ENCODE results near the gene MUC12. TPM values are rescaled to one million over a fixed set of nuclear protein-coding genes. Genes with fewer than 3 reads are reported as not detected.
"Not testable (repeated sequence)": the region's sequence is repeated elsewhere in the genome, so short reads cannot be mapped to it uniquely, and the experiment has no call there.

The MUC12 gene
- total RNA-seq, 4 donors from 2014 or later = 1.4 TPM; not detected in 3

DNA sequence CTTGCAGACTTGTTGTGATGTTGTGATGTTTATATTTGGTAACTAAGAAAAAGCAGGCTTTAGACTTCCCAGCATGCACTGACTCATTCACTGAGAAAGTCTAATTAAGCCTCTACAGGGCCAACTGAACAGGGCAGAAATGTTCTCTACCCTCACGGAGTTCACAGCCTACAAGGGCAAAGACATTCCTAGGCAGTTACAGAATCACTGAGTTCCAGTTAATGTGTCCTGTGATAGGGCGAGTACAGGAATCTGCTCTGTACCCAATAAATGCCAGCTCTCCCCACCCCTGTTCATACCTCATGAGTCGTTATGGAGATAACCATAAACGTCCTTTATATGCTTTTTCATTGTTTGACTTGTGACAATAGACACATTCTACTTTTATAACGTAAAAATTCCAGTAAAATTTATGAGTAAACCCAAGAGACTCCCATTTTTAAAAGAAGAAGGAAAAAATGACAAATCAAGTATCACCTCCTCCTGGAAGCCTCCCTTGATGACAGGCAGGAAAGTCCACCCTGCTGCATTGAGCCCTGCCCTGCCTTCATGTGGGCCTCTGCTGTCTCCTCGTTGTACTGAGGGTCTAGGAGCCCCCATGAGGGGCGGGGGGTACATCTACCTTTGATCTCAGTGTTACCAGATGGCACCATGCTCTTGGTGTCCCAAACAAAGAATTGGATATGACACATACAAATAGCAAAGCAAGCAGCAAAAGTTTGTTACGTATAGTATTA is 14.3 kb downstream of the MUC12 start:
- no peak for TF ChIP-seq POLR2A (IDR thresholded peaks at IDR 0.05)
- TF ChIP-seq, protein P1, sequence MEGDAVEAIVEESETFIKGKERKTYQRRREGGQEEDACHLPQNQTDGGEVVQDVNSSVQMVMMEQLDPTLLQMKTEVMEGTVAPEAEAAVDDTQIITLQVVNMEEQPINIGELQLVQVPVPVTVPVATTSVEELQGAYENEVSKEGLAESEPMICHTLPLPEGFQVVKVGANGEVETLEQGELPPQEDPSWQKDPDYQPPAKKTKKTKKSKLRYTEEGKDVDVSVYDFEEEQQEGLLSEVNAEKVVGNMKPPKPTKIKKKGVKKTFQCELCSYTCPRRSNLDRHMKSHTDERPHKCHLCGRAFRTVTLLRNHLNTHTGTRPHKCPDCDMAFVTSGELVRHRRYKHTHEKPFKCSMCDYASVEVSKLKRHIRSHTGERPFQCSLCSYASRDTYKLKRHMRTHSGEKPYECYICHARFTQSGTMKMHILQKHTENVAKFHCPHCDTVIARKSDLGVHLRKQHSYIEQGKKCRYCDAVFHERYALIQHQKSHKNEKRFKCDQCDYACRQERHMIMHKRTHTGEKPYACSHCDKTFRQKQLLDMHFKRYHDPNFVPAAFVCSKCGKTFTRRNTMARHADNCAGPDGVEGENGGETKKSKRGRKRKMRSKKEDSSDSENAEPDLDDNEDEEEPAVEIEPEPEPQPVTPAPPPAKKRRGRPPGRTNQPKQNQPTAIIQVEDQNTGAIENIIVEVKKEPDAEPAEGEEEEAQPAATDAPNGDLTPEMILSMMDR (IDR thresholded peaks at IDR 0.05 in 4 of 5, conservative IDR thresholded peaks at IDR 0.05 in 1 of 5) = no peak
- intact Hi-C loops (cut with DNase I; ENCODE audit: low total_unique reads) = no loop called here
- Histone ChIP-seq H3K36me3 (no peaks in the 10 kb centered on the region), H3K27me3 (no peaks in the 10 kb centered on the region), H3K27ac (no peak overlapping the region), H3K4me3 (no peak overlapping the region), H3K9me3 (no peaks in the 10 kb centered on the region), H3K4me1 (no peaks in the 10 kb centered on the region)
- ATAC-seq (no peak), DNase-seq (no peak)
- in situ Hi-C loops (cut with MboI; ENCODE audit: low sequenced_read_pairs in 4 of 4) = no loop called here

DNA sequence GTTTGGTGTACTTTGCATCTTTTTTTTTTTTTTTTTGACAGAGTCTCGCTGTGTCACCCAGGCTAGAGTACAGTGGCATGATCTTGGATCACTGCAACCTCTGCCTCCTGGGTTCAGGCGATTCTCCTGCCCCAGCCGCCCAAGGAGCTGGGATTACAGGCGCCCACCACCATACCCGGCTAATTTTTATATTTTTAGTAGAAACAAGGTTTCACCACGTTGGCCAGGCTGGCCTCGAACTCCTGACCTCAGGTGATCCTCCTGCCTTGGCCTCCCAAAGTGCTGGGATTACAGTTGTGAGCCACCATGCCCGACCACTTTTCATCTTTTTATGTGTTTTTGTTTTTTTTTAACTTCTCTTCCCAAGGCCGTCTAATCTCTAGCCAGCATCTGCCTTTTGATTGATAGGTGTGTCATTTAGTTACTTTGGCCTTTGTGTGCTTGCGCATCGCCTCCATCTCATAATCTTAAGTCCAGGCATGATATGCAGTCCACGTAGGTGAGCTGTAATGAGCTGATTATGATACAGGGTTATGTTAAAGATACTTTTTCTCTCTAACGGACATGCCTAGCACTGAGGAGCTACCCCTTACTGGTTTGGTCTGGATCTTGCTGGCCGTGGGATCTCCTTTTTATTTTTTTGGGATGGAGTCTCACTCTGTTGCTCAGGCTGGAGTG is 15.0 kb downstream of the MUC12 start:
- H3K27me3 ChIP-seq; in situ Hi-C loops (cut with MboI; ENCODE audit: low sequenced_read_pairs in 4 of 4); H3K4me3 ChIP-seq; DNase-seq; H3K9me3 ChIP-seq; H3K36me3 ChIP-seq; intact Hi-C loops (cut with DNase I; ENCODE audit: low total_unique reads); H3K4me1 ChIP-seq; ATAC-seq; H3K27ac ChIP-seq: not testable (repeated sequence)

DNA sequence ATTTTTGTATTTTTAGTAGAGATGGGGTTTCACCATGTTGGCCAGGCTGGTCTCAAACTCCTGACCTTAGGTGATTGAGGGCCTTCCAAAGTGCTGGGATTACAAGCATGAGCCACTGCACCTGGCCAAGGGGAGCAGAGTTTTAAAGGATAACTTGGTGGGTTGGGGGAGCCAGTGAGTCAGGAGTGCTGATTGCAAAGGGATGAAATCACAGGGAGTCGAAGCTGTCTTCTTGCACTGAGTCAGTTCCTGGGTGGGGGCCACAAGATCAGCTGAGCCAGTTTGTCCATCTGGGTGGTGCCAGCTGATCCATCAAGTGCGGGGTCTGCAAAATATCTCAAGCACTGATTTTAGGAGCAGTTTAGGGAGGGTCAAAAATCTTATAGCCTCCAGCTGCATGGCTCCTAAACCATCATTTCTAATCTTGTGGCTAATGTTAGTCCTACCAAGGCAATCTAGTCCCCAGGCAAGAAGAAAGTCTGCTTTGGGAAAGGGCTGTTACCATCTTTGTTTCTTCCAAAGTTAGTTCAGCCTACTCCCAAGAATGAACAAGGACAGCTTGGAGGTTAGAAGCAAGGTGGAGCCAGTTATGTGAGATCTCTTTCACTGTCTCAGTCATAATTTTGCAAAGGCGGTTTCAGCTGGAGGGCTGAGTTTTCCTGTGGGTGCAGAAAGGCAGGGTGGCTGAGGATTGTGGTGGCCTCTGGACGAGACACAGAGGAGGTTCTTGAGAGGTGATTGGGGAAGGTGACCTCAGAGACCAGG is 15.8 kb downstream of the MUC12 start:
- in situ Hi-C loops (cut with MboI; ENCODE audit: low sequenced_read_pairs in 4 of 4); ATAC-seq; H3K4me1 ChIP-seq; H3K27ac ChIP-seq; H3K36me3 ChIP-seq; DNase-seq; H3K4me3 ChIP-seq; H3K27me3 ChIP-seq; intact Hi-C loops (cut with DNase I; ENCODE audit: low total_unique reads); H3K9me3 ChIP-seq: not testable (repeated sequence)

DNA sequence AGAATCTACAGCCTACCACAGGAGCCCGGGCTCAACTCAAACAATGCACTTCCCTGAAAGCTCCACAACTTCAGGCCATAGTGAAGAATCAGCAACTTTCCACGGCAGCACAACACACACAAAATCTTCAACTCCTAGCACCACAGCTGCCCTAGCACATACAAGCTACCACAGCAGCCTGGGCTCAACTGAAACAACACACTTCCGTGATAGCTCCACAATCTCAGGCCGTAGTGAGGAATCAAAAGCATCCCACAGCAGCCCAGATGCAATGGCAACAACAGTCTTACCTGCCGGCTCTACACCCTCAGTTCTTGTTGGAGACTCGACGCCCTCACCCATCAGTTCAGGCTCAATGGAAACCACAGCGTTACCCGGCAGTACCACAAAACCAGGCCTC is 22.3 kb downstream of the MUC12 start:
- ATAC-seq = no peak
- in situ Hi-C loops (cut with MboI; ENCODE audit: low sequenced_read_pairs in 4 of 4) = no loop called here
- DNase-seq = no peak
- no peaks in the 10 kb centered on the region for H3K9me3 ChIP-seq
- no peak overlapping the region for H3K4me3 ChIP-seq
- no peaks in the 10 kb centered on the region for H3K36me3 ChIP-seq
- no peak overlapping the region for H3K27ac ChIP-seq
- H3K4me1 ChIP-seq = no peaks in the 10 kb centered on the region
- no peak for TF ChIP-seq POLR2A (IDR thresholded peaks at IDR 0.05)
- TF ChIP-seq, protein P1 (IDR thresholded peaks at IDR 0.05 in 4 of 5, conservative IDR thresholded peaks at IDR 0.05 in 1 of 5) = no peak
- intact Hi-C loops (cut with DNase I; ENCODE audit: low total_unique reads) = no loop called here
- H3K27me3 ChIP-seq = no peaks in the 10 kb centered on the region

DNA sequence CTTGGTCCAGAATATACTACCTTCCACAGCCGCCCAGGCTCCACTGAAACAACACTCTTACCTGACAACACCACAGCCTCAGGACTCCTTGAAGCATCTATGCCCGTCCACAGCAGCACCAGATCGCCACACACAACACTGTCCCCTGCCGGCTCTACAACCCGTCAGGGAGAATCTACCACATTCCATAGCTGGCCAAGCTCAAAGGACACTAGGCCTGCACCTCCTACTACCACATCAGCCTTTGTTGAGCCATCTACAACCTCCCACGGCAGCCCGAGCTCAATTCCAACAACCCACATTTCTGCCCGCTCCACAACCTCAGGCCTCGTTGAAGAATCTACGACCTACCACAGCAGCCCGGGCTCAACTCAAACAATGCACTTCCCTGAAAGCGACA is 22.9 kb downstream of the MUC12 start:
- H3K4me3 ChIP-seq; intact Hi-C loops (cut with DNase I; ENCODE audit: low total_unique reads); H3K9me3 ChIP-seq; H3K27ac ChIP-seq; H3K4me1 ChIP-seq; ATAC-seq; DNase-seq; H3K36me3 ChIP-seq; H3K27me3 ChIP-seq; in situ Hi-C loops (cut with MboI; ENCODE audit: low sequenced_read_pairs in 4 of 4): not testable (repeated sequence)

DNA sequence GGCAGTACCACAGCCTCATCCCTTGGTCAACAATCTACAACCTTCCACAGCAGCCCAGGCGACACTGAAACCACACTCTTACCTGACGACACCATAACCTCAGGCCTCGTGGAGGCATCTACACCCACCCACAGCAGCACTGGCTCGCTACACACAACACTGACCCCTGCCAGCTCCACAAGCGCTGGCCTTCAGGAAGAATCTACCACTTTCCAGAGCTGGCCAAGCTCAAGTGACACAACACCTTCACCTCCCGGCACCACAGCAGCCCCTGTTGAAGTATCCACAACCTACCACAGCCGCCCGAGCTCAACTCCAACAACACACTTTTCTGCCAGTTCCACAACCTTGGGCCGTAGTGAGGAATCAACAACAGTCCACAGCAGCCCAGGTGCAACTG is 25.3 kb downstream of the MUC12 start:
- ATAC-seq; in situ Hi-C loops (cut with MboI; ENCODE audit: low sequenced_read_pairs in 4 of 4); H3K36me3 ChIP-seq; H3K9me3 ChIP-seq; H3K27ac ChIP-seq; DNase-seq; H3K4me1 ChIP-seq; H3K4me3 ChIP-seq; intact Hi-C loops (cut with DNase I; ENCODE audit: low total_unique reads); H3K27me3 ChIP-seq: not testable (repeated sequence)

DNA sequence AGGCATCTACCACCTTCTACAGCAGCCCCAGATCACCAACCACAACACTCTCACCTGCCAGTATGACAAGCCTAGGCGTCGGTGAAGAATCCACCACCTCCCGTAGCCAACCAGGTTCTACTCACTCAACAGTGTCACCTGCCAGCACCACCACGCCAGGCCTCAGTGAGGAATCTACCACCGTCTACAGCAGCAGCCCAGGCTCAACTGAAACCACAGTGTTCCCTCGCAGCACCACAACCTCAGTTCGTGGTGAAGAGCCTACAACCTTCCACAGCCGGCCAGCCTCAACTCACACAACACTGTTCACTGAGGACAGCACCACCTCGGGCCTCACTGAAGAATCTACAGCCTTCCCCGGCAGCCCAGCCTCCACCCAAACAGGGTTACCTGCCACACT is 29.2 kb downstream of the MUC12 start:
- H3K4me3 ChIP-seq; ATAC-seq; DNase-seq; H3K27ac ChIP-seq; H3K4me1 ChIP-seq; intact Hi-C loops (cut with DNase I; ENCODE audit: low total_unique reads); H3K27me3 ChIP-seq; H3K9me3 ChIP-seq; H3K36me3 ChIP-seq; in situ Hi-C loops (cut with MboI; ENCODE audit: low sequenced_read_pairs in 4 of 4): not testable (repeated sequence)

DNA sequence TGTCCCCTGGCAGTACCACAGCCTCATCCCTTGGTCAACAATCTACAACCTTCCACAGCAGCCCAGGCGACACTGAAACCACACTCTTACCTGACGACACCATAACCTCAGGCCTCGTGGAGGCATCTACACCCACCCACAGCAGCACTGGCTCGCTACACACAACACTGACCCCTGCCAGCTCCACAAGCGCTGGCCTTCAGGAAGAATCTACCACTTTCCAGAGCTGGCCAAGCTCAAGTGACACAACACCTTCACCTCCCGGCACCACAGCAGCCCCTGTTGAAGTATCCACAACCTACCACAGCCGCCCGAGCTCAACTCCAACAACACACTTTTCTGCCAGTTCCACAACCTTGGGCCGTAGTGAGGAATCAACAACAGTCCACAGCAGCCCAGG is 30.0 kb downstream of the MUC12 start:
- ATAC-seq; H3K4me3 ChIP-seq; intact Hi-C loops (cut with DNase I; ENCODE audit: low total_unique reads); DNase-seq; in situ Hi-C loops (cut with MboI; ENCODE audit: low sequenced_read_pairs in 4 of 4); H3K4me1 ChIP-seq; H3K9me3 ChIP-seq; H3K27me3 ChIP-seq; H3K36me3 ChIP-seq; H3K27ac ChIP-seq: not testable (repeated sequence)

DNA sequence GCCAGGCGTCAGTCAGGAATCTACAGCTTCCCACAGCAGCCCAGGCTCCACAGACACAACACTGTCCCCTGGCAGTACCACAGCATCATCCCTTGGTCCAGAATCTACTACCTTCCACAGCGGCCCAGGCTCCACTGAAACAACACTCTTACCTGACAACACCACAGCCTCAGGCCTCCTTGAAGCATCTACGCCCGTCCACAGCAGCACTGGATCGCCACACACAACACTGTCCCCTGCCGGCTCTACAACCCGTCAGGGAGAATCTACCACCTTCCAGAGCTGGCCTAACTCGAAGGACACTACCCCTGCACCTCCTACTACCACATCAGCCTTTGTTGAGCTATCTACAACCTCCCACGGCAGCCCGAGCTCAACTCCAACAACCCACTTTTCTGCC is 30.7 kb downstream of the MUC12 start:
- H3K9me3 ChIP-seq; H3K4me3 ChIP-seq; in situ Hi-C loops (cut with MboI; ENCODE audit: low sequenced_read_pairs in 4 of 4); DNase-seq; H3K4me1 ChIP-seq; H3K36me3 ChIP-seq; ATAC-seq; H3K27me3 ChIP-seq; H3K27ac ChIP-seq; intact Hi-C loops (cut with DNase I; ENCODE audit: low total_unique reads): not testable (repeated sequence)

All from gastrocnemius medialis (tissue), 4 donors.